ENCODE measurements around the gene ZSWIM6. TPM values are rescaled to one million over a fixed set of nuclear protein-coding genes. Genes with fewer than 3 reads are reported as not detected.

ZSWIM6 gene
- total RNA-seq, 1 experiment from 2014 or later, result 3.4 TPM

DNA sequence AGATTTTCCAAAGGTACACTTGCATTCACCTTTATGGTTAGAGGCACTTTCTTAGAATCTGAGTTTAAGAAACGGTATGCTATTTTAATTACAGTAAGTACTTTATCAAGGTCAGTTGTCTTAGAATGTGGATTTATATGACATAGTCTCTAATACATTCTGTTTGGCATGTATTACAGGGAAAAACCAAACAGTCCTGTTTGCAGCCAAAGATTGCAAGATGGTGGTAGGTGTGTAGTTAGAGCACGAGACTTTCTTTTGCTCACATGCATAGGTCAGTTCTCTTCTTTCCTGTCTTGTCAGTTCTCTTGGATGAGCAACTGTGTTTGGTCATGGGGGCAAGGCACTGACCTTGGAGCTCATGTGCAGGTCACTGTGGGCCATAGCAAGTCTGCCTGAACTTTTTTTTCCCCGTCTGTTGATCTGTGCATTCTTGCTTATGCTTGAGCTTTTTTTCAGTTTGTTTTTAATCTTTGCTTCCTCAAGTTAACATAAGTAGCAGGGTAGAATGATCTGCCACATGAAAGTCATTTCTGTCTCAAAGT lies 20.6 kb downstream of the ZSWIM6 start:
- Histone ChIP-seq H2AFZ (ENCODE audit: low read length) (no peak overlapping the region), H3K9me3 (ENCODE audit: low read length) (no peaks in the 10 kb centered on the region), H3K4me2 (ENCODE audit: low read length) (no peak overlapping the region), H3K27me3 (ENCODE audit: low read length) (no peaks in the 10 kb centered on the region), H4K20me1 (ENCODE audit: low read length) (peaks cover 46% of the 10 kb centered on the region), H3K4me1 (ENCODE audit: insufficient read depth, low read length) (no peaks in the 10 kb centered on the region), H3K27ac (ENCODE audit: low read length) (no peak overlapping the region), H3K4me3 (ENCODE audit: low read length) (no peak overlapping the region), H3K36me3 (ENCODE audit: low read depth, low read length) (peaks cover 5% of the 10 kb centered on the region; the same call in 1 of the 2 replicates), H3K9me2 (replicated peaks; ENCODE audit: low read length) (no peaks in the 10 kb centered on the region), H3K79me2 (ENCODE audit: low read length) (peaks cover 96% of the 10 kb centered on the region), H3K9ac (ENCODE audit: low read length) (no peak overlapping the region), H3F3A (ENCODE audit: low read length, unreplicated experiment) (no peaks in the 10 kb centered on the region)
- CTCF ChIA-PET, result no interaction called here
- ATAC-seq (no peak), DNase-seq (no peak)
- TF ChIP-seq EZH2phosphoT487 (IDR thresholded peaks at IDR 0.05; ENCODE audit: borderline replicate concordance, low read length) (no peak), EZH2 (IDR thresholded peaks at IDR 0.05; ENCODE audit: low read length, unreplicated experiment) (no peak)
- TF ChIP-seq, protein P1, sequence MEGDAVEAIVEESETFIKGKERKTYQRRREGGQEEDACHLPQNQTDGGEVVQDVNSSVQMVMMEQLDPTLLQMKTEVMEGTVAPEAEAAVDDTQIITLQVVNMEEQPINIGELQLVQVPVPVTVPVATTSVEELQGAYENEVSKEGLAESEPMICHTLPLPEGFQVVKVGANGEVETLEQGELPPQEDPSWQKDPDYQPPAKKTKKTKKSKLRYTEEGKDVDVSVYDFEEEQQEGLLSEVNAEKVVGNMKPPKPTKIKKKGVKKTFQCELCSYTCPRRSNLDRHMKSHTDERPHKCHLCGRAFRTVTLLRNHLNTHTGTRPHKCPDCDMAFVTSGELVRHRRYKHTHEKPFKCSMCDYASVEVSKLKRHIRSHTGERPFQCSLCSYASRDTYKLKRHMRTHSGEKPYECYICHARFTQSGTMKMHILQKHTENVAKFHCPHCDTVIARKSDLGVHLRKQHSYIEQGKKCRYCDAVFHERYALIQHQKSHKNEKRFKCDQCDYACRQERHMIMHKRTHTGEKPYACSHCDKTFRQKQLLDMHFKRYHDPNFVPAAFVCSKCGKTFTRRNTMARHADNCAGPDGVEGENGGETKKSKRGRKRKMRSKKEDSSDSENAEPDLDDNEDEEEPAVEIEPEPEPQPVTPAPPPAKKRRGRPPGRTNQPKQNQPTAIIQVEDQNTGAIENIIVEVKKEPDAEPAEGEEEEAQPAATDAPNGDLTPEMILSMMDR (conservative IDR thresholded peaks at IDR 0.05; ENCODE audit: low read depth, low read length), result no peak
- POLR2A ChIA-PET (ENCODE audit: unreplicated experiment), result no interaction called here
- no TSS peak for BruUV-seq (replicated peaks)
- intact Hi-C loops (cut with micrococcal nuclease), result no loop called here

DNA sequence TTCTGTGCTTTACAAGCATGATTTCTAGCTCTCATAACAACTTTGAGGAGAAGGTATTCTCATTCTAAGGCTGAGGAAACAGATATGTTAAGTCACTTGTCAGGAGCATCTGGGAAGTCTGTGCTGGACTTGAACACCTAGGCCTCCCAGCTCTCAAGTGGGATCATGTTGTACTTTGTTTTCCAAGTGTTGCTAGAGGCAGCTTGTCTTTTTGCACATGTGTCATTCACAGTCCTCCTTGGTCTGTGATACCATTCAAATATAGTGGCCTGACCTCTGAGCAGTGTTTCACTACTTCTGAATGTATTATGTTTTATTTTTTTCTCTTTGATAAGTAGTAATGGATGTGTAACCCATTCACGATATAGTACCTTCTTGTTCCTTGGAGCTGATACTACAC lies 21.2 kb downstream of the ZSWIM6 start:
- Histone ChIP-seq H3K9ac (ENCODE audit: low read length) (no peak overlapping the region), H3K9me3 (ENCODE audit: low read length) (no peaks in the 10 kb centered on the region), H3K9me2 (replicated peaks; ENCODE audit: low read length) (no peaks in the 10 kb centered on the region), H3K36me3 (ENCODE audit: low read depth, low read length) (peaks cover 5% of the 10 kb centered on the region; the same call in 1 of the 2 replicates), H3K27ac (ENCODE audit: low read length) (no peak overlapping the region), H2AFZ (ENCODE audit: low read length) (no peak overlapping the region), H3K4me2 (ENCODE audit: low read length) (no peak overlapping the region), H3K79me2 (ENCODE audit: low read length) (peaks cover 96% of the 10 kb centered on the region), H3K4me1 (ENCODE audit: insufficient read depth, low read length) (no peaks in the 10 kb centered on the region), H4K20me1 (ENCODE audit: low read length) (peaks cover 49% of the 10 kb centered on the region), H3K27me3 (ENCODE audit: low read length) (no peaks in the 10 kb centered on the region), H3F3A (ENCODE audit: low read length, unreplicated experiment) (no peaks in the 10 kb centered on the region), H3K4me3 (ENCODE audit: low read length) (no peak overlapping the region)
- ChIA-PET CTCF (no interaction called here), POLR2A (ENCODE audit: unreplicated experiment) (no interaction called here)
- no TSS peak for BruUV-seq (replicated peaks)
- DNase-seq (no peak), ATAC-seq (no peak)
- TF ChIP-seq EZH2phosphoT487 (IDR thresholded peaks at IDR 0.05; ENCODE audit: borderline replicate concordance, low read length) (no peak), EZH2 (IDR thresholded peaks at IDR 0.05; ENCODE audit: low read length, unreplicated experiment) (no peak)
- TF ChIP-seq, protein P1 (conservative IDR thresholded peaks at IDR 0.05; ENCODE audit: low read depth, low read length), result no peak
- intact Hi-C loops (cut with micrococcal nuclease), result no loop called here

DNA sequence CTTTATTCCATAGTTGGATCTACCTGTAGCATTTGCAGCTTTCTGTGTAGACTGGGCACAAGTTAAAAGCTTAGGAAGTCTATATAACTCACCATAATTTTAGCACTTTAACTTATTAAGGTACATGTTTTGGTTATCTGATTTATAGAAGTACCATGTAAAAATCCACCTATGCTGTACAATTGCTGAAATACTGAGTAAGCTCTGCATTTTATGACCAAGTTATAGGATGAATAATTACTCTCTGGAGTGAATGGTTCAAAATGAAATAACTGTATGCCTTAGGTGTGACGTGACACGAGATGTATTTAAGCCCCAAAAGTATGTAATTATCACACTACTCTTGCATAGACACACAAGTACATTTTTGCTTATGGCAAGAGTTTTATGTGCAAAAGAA lies 22.1 kb downstream of the ZSWIM6 start:
- H2AFZ ChIP-seq (ENCODE audit: low read length), result no peak overlapping the region
- no TSS peak for BruUV-seq (replicated peaks)
- no peak overlapping the region for H3K27ac ChIP-seq (ENCODE audit: low read length)
- TF ChIP-seq EZH2phosphoT487 (IDR thresholded peaks at IDR 0.05; ENCODE audit: borderline replicate concordance, low read length) (no peak), EZH2 (IDR thresholded peaks at IDR 0.05; ENCODE audit: low read length, unreplicated experiment) (no peak)
- TF ChIP-seq, protein P1 (conservative IDR thresholded peaks at IDR 0.05; ENCODE audit: low read depth, low read length), result no peak
- ChIA-PET CTCF (no interaction called here), POLR2A (ENCODE audit: unreplicated experiment) (no interaction called here)
- H3K9ac ChIP-seq (ENCODE audit: low read length), result no peak overlapping the region
- H3K4me1 ChIP-seq (ENCODE audit: insufficient read depth, low read length), result no peaks in the 10 kb centered on the region
- H3K79me2 ChIP-seq (ENCODE audit: low read length), result peaks cover 96% of the 10 kb centered on the region
- no peak overlapping the region for H3K4me3 ChIP-seq (ENCODE audit: low read length)
- peaks cover 5% of the 10 kb centered on the region; the same call in 1 of the 2 replicates for H3K36me3 ChIP-seq (ENCODE audit: low read depth, low read length)
- DNase-seq, result no peak
- no peak overlapping the region for H3K4me2 ChIP-seq (ENCODE audit: low read length)
- no peaks in the 10 kb centered on the region for H3K9me2 ChIP-seq (replicated peaks; ENCODE audit: low read length)
- H3K9me3 ChIP-seq (ENCODE audit: low read length), result no peaks in the 10 kb centered on the region
- H3F3A ChIP-seq (ENCODE audit: low read length, unreplicated experiment), result no peaks in the 10 kb centered on the region
- peaks cover 43% of the 10 kb centered on the region for H4K20me1 ChIP-seq (ENCODE audit: low read length)
- intact Hi-C loops (cut with micrococcal nuclease), result no loop called here
- H3K27me3 ChIP-seq (ENCODE audit: low read length), result no peaks in the 10 kb centered on the region
- ATAC-seq, result no peak

All from PC-3 (cell line).